Embryonic facial prominence (tissue), 1 donor: ENCODE measurements around the gene CLIP3.
A peak's percentile ranks its signal among the peaks of the same experiment; 100 is the strongest.
"Not testable (repeated sequence)": the region's sequence is repeated elsewhere in the genome, so short reads cannot be mapped to it uniquely, and the experiment has no call there.

Experiments used
- DNase-seq: peaks from one replicate; pipeline ENCODE4 v3.0.0-alpha.2; 2016; ENCODE audit errors: extremely low spot score

The CLIP3 gene

GRCh38 chr19:36047835-36048234, 15.2 kb upstream of the CLIP3 start:
- DNase-seq: no peak

- DNase-seq: no peak
Measured at GRCh38 chr19:36046443-36047050, 13.9 kb upstream of the CLIP3 start.

GRCh38 chr19:36043952-36044351, 11.3 kb upstream of the CLIP3 start:
- DNase-seq: no peak

GRCh38 chr19:36041831-36042230, 9.2 kb upstream of the CLIP3 start:
- DNase-seq: no peak

DNA sequence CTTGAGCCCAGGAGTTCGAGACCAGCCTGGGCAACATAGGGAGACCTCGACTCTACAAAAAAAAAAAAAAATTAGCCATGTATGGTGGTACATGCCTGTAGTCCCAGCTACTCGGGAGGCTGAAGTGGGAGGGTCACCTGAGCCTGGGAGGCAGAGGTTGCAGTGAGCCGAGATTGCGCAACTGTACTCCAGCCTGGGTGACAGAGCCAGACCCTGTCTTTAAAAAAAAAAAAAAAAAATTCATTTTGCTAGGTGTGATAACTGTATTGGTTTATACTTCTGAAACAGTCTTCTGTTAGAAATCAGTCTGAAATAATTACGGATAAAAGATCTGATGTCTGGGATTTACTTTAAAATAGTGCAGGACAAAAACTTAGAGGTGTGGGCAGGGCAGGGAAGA, 8.4 kb upstream of the CLIP3 start:
- DNase-seq: not testable (repeated sequence)

DNA sequence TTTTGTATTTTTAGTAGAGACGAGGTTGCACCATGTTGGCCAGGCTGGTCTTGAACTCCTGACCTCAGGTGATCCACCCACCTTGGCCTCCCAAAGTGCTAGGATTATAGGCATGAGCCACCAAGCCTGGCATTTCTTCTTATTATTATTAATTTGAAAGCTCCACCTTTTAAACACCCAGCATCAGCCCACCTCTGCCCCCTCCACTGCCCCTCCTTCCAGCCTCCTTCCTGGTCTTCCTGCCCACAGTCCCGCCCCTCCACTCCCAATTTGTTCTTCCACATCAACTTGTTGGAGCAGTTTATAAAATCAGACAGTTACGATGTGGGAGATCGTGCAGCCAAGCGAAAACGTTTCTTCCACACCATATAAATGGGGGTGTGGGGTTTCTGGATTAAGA, 7.8 kb upstream of the CLIP3 start:
- no peak for DNase-seq

GRCh38 chr19:36031308-36031707, 1.4 kb downstream of the CLIP3 start:
- DNase-seq: no peak

DNA sequence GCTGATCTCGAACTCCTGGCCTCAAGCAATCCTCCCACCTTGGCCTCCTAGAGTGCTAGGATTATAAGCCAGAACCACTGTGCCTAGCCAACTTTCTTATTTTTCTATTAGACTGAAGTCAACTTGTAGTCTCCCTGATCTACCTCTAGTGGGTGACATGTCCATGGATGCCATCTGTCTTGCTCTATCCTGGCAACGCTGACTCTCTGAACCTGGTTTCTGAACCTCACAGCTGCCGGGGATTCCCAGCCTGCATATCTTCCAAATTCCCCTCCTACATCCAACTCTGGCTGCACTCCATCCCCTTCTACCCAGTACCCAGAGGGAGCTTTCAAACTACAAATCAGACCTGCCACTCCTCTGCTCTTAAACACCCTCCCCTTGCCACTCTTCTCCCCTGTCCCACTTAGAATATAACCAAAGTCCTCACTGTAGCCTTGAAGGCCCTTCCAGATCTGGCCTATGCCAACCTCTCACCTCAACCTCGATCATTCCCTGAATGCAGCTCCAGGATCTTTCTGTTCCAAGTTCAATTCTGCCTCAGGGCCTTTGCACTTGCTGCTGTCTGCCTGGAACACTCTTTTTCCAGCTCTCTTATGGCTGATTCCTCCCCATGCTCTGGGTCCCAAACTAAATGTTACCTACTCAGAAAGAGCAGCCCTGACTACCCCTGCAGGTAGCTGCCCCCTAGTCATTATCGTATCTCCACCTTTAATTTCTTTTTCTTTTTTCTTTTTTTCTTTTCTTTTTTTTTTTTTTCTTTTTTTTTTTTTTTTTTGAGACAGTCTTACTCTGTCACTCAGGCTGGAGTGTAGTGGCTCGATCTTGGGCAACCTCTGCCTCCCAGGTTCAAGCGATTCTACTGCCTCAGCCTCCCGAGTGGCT, 2.2 kb downstream of the CLIP3 start:
- DNase-seq: no peak

DNA sequence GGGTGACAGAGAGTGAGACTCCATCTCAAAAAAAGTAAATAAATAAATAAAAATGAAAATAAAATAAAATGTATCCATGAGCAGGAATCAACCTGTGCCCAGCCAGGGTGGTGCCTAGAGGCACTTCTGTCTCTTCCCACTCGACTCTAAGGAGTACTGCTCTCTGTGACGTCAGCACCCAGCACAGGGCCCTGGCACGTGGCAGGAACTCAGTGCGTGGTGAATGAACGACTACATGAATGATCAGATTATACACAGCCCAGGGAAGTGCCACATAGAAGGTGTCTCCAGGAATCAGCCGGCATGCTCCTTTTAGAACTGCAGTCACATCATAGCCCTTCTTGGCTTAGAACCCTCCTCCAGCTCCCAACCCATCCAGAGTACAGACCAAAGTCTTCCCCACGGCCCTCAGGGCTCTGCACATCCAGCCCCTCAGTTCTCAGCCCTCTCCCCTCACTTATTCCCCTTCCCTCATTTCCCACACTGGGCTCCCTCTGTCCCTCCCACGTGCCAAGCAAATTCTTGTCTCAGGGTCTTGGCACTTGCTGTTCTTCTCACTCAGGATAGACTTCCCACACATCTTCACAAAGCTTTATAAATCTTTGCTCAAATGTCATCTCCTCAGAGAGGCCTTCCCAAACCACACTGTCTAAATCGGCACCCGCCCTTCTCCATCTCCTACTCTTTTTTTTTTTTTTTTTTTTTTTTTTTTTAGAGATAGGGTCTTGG, 4.2 kb downstream of the CLIP3 start:
- DNase-seq: no peak

DNA sequence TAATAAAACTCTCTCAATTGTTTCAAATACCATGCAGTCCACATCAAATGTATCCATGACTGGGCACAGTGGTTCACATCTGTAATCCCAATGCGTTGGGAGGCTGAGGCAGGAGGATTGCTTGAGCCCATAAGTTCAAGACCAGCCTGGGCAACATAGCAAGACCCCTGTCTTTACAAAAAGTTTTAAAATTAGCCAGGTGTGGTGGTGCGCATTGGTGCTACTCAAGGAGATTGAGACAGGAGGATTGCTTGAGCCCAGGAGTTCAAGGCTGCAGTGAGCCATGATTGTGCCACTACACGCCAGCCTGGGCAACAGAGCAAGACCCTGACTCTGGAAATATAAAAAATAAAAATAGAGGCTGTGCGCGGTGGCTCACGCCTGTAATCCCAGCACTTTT, 5.0 kb downstream of the CLIP3 start:
- no peak for DNase-seq

DNA sequence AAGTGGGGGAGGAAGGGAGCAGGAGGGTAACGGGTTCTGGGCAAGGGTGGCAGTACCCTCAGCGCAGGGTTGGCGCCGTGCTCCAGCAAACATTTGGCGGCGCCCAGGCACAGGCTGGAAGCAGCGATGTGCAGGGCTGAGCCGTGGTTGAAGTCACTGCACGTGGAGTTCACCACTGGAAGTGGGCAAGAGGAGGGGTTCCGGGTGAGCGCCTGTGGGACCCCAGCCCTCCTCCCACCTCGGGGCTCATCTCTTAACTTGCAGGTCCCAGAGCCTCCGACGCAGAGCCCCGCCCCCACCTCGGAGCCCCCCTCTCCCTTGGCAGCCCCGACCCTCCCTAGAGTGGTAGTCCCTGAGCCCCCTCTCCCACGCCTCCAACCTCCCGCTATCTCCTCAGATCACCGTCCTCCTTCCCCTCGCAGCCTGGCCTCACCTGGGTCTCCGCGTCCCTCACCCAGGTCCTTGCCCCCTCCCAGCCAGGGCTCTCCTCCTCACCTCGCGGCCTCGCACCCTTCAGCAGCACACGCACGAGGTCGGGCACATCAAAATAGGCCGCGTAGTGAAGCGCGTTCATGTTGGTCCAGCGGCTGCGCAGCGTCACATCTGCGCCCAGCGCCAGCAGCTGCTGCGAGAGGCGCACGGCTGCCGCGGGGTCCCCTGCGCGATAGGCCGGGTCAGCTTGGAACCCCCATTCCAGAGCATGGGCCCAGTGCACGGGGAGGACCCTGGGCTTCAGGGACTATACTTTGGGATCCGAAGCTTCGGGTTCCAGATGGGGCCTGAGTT, 6.4 kb downstream of the CLIP3 start:
- no peak for DNase-seq

GRCh38 chr19:36025541-36025940, 7.1 kb downstream of the CLIP3 start:
- DNase-seq: no peak

GRCh38 chr19:36023432-36023831, 9.2 kb downstream of the CLIP3 start:
- DNase-seq: no peak

DNA sequence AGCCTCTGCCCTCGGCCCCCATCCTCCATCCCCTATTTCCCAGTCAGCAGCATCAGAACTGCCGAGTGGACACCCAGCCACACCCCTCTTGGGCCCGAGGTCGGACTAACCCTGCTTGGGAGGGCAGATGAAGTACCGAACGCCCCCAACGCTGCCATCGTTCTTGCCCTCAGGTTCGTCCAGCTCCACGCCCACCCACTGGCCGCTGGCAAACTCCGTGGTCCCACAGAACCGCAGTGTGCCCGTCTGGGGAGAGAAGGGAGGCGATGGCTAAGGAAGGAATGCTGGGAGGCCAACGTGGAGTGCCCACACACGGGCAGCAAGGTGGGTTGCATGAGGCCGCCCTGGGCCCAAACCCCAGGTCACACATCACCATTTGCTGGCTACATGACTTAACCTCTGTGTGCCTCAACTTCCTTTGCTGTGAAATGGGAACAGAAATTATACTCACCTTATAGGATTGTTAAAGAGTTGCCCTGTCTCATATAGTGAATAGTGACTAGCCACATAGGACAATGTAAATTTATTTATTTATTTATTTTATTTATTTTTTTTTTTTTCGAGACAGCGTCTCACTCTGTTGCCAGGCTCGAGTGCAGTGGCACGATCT, 13.5 kb downstream of the CLIP3 start:
- no peak for DNase-seq

- peak; percentile 97 for DNase-seq
Measured at GRCh38 chr19:36014012-36014924, 18.4 kb downstream of the CLIP3 start, which contains the start of gene ALKBH6. Gene ALKBH6 (minus strand): TSS chr19:36014213. CDS start chr19:36013397, 816 bp downstream.

DNA sequence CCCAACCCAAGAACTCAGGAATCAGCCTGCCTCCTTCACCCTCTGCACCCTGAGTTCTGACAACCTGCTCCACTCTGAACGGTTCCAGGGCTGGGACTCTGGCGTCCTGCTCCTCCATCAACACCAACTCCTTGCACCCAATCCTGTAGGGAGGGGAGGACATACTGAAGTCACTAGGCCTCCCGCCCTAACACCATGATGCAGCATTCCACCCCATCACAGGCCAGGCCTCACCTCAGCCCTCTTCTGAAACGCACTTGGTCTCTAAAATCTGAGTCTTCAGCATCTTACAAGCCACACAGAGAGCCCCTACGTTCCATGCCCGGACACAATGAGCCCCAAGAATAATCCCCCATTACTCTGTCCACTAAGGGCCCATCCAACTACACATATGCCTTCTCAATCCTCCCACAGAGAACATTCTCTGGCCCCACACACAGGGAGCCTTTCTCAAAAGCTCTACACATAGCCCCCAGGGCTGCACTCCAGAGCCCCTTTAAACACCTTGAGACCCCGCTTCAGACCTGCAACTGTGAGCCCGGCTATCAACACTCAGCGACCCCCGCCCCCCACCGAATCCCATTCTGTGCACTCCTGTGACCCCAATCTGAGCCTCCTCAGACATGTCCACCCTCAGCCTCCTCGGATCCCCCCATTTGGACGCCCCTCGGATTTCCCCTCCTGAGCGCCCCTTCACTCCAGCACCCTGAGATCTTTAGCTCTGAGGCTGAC, 19.2 kb downstream of the CLIP3 start:
- no peak for DNase-seq

DNA sequence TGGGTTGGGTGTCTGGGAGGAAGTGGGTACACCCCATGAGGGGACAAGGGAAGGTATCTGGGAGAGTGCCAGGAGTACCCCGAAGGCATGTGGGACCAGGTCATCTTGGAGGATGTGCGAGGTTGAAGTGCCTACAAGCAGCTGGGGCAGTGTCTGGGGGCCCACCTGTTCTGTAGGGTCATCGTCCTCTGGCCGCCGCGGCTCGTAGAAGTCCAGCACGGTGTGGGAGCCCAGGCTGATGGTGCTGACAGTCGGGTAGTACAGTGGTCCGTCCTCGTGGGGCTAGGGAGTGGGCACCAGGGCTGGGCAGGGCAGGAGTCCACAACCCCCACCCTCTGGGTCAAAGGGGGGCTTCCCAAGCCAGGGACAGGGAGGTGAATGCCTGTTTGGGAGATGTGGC, 22.3 kb downstream of the CLIP3 start:
- no peak for DNase-seq

- DNase-seq: no peak
Measured at GRCh38 chr19:36009633-36010379, 22.9 kb downstream of the CLIP3 start.

- no peak for DNase-seq
Measured at GRCh38 chr19:36009220-36009619, 23.5 kb downstream of the CLIP3 start.
